ENCODE data around the gene REEP1. TPM values are rescaled to one million over a fixed set of nuclear protein-coding genes. Genes with fewer than 3 reads are reported as not detected.

The REEP1 gene
- total RNA-seq, 1 donor from 2014 or later: 167 TPM

GRCh38 chr2:86274265-86274917, 63.0 kb downstream of the REEP1 start:
- no peak for DNase-seq
- Mint-ChIP-seq H3K4me1 (ENCODE audit: low read depth, unreplicated experiment) (peaks cover 27% of the 10 kb centered on the region), H3K4me3 (ENCODE audit: unreplicated experiment) (no peak overlapping the region), H3K36me3 (ENCODE audit: unreplicated experiment) (peaks cover 43% of the 10 kb centered on the region), H3K27ac (ENCODE audit: unreplicated experiment) (peak overlapping the region; percentile 69), H3K27me3 (ENCODE audit: unreplicated experiment) (peaks cover 7% of the 10 kb centered on the region), H3K9me3 (ENCODE audit: unreplicated experiment) (peaks cover 33% of the 10 kb centered on the region)
- no peak for TF ChIP-seq CTCF (IDR thresholded peaks at IDR 0.05; ENCODE audit: partially characterized antibody, unreplicated experiment)

- peaks cover 30% of the 10 kb centered on the region for H3K9me3 Mint-ChIP-seq (ENCODE audit: unreplicated experiment)
- H3K27me3 Mint-ChIP-seq (ENCODE audit: unreplicated experiment): peaks cover 5% of the 10 kb centered on the region
- H3K4me1 Mint-ChIP-seq (ENCODE audit: low read depth, unreplicated experiment): peaks cover 23% of the 10 kb centered on the region
- no peak for TF ChIP-seq CTCF (IDR thresholded peaks at IDR 0.05; ENCODE audit: partially characterized antibody, unreplicated experiment)
- no peak for DNase-seq
- H3K27ac Mint-ChIP-seq (ENCODE audit: unreplicated experiment): no peak overlapping the region
- no peak overlapping the region for H3K4me3 Mint-ChIP-seq (ENCODE audit: unreplicated experiment)
- peaks cover 50% of the 10 kb centered on the region for H3K36me3 Mint-ChIP-seq (ENCODE audit: unreplicated experiment)
These were observed 65.3 kb downstream of the REEP1 start for GRCh38 chr2:86272111-86272510.

GRCh38 chr2:86271248-86271647, 66.2 kb downstream of the REEP1 start:
- Mint-ChIP-seq H3K36me3 (ENCODE audit: unreplicated experiment) (peaks cover 48% of the 10 kb centered on the region), H3K9me3 (ENCODE audit: unreplicated experiment) (peaks cover 29% of the 10 kb centered on the region), H3K4me3 (ENCODE audit: unreplicated experiment) (no peak overlapping the region), H3K4me1 (ENCODE audit: low read depth, unreplicated experiment) (peaks cover 23% of the 10 kb centered on the region), H3K27ac (ENCODE audit: unreplicated experiment) (no peak overlapping the region), H3K27me3 (ENCODE audit: unreplicated experiment) (peaks cover 7% of the 10 kb centered on the region)
- no peak for DNase-seq
- TF ChIP-seq CTCF (IDR thresholded peaks at IDR 0.05; ENCODE audit: partially characterized antibody, unreplicated experiment): no peak

GRCh38 chr2:86263956-86264355, 73.5 kb downstream of the REEP1 start:
- Mint-ChIP-seq H3K4me3 (ENCODE audit: unreplicated experiment) (no peak overlapping the region), H3K4me1 (ENCODE audit: low read depth, unreplicated experiment) (peaks cover 13% of the 10 kb centered on the region), H3K27ac (ENCODE audit: unreplicated experiment) (no peak overlapping the region), H3K36me3 (ENCODE audit: unreplicated experiment) (peaks cover 35% of the 10 kb centered on the region), H3K9me3 (ENCODE audit: unreplicated experiment) (peaks cover 11% of the 10 kb centered on the region), H3K27me3 (ENCODE audit: unreplicated experiment) (peaks cover 6% of the 10 kb centered on the region)
- no peak for DNase-seq
- TF ChIP-seq CTCF (IDR thresholded peaks at IDR 0.05; ENCODE audit: partially characterized antibody, unreplicated experiment): no peak

- peak overlapping the region; percentile 76 for H3K27ac Mint-ChIP-seq (ENCODE audit: unreplicated experiment)
- peaks cover 14% of the 10 kb centered on the region for H3K9me3 Mint-ChIP-seq (ENCODE audit: unreplicated experiment)
- H3K4me1 Mint-ChIP-seq (ENCODE audit: low read depth, unreplicated experiment): peaks cover 13% of the 10 kb centered on the region
- DNase-seq: no peak
- no peak overlapping the region for H3K4me3 Mint-ChIP-seq (ENCODE audit: unreplicated experiment)
- no peak for TF ChIP-seq CTCF (IDR thresholded peaks at IDR 0.05; ENCODE audit: partially characterized antibody, unreplicated experiment)
- H3K36me3 Mint-ChIP-seq (ENCODE audit: unreplicated experiment): peaks cover 32% of the 10 kb centered on the region
- H3K27me3 Mint-ChIP-seq (ENCODE audit: unreplicated experiment): peaks cover 4% of the 10 kb centered on the region
These were observed 76.4 kb downstream of the REEP1 start for GRCh38 chr2:86260978-86261377.
